Neuronal stem cell (in vitro differentiated cells): ENCODE measurements around the gene PDCD1.

Experiments
- DNase-seq: peaks from one replicate; pipeline ENCODE4 v3.0.0-alpha.2; 2013; ENCODE audit warnings: low spot score
- H2AFZ ChIP-seq: one replicate; pipeline ENCODE4 v1.6.1; 2013; ENCODE audit warnings: mild to moderate bottlenecking, low read length, inconsistent platforms
- H2AK5ac ChIP-seq: 2 replicates; pipeline ENCODE4 v1.6.1; 2013; ENCODE audit warnings: low read depth, mild to moderate bottlenecking, inconsistent platforms, low read length, moderate library complexity, mixed read lengths
- H2BK120ac ChIP-seq: 2 replicates; pipeline ENCODE4 v1.6.1; 2013; ENCODE audit warnings: low read depth, mild to moderate bottlenecking, inconsistent platforms, low read length, moderate library complexity, mixed read lengths
- H2BK12ac ChIP-seq: one replicate; pipeline ENCODE4 v1.6.1; 2013; ENCODE audit warnings: low read length, inconsistent platforms
- H2BK15ac ChIP-seq: 2 replicates; pipeline ENCODE4 v1.6.1; 2013; ENCODE audit warnings: mild to moderate bottlenecking, low read length, inconsistent platforms, mixed read lengths
- H2BK5ac ChIP-seq: one replicate; pipeline ENCODE4 v1.6.1; 2013; ENCODE audit warnings: inconsistent platforms, mild to moderate bottlenecking, low read length, moderate library complexity
- H3K14ac ChIP-seq: one replicate; pipeline ENCODE4 v1.6.1; 2013; ENCODE audit warnings: low read length, inconsistent platforms
- H3K18ac ChIP-seq: 2 replicates; pipeline ENCODE4 v1.6.1; 2013; ENCODE audit warnings: low read length, inconsistent platforms
- H3K23ac ChIP-seq: 2 replicates; pipeline ENCODE4 v1.6.1; 2013; ENCODE audit warnings: low read depth, mild to moderate bottlenecking, mixed read lengths, low read length, inconsistent platforms; ENCODE audit not compliant: poor library complexity
- H3K27ac ChIP-seq: replicated peaks from 3 replicates; pipeline ENCODE4 v1.5.1; 2013; ENCODE audit warnings: low read length, inconsistent platforms
- H3K27me3 ChIP-seq, 3 experiments: 2 replicates each; pipeline ENCODE4 v1.6.1; 2013; ENCODE audit warnings: low read length in 3 of 3, mild to moderate bottlenecking in 2 of 3, inconsistent platforms in 1 of 3, low read depth in 1 of 3, mixed read lengths in 1 of 3, moderate library complexity in 1 of 3; ENCODE audit not compliant: control insufficient read depth in 3 of 3, insufficient read depth in 3 of 3
- H3K36me3 ChIP-seq, 2 donors: replicated peaks in 1 of 2; 2 replicates each; pipeline ENCODE4 v1.6.1; 2013; ENCODE audit warnings: low read length in 2 of 2; ENCODE audit not compliant: control insufficient read depth in 2 of 2, insufficient read depth in 2 of 2
- H3K4ac ChIP-seq: 2 replicates; pipeline ENCODE4 v1.6.1; 2013; ENCODE audit warnings: inconsistent platforms, mild to moderate bottlenecking, low read length, moderate library complexity
- H3K4me1 ChIP-seq, 2 donors: 1 replicate in 1 of 2; 2 replicates in 1 of 2; pipeline ENCODE4 v1.6.1; 2013; ENCODE audit warnings: low read length in 2 of 2, low read depth in 1 of 2; ENCODE audit not compliant: control insufficient read depth in 2 of 2, insufficient read depth in 1 of 2
- H3K4me2 ChIP-seq: one replicate; pipeline ENCODE4 v1.6.1; 2013; ENCODE audit warnings: mild to moderate bottlenecking, low read length, inconsistent platforms; ENCODE audit not compliant: insufficient read depth, poor library complexity, severe bottlenecking
- H3K4me3 ChIP-seq, 2 donors: 2 replicates each; pipeline ENCODE4 v1.5.1; 2013; ENCODE audit warnings: low read length in 2 of 2, mild to moderate bottlenecking in 2 of 2, inconsistent platforms in 1 of 2, moderate library complexity in 1 of 2
- H3K79me1 ChIP-seq: one replicate; pipeline ENCODE4 v1.6.1; 2013; ENCODE audit warnings: low read depth, mild to moderate bottlenecking, inconsistent platforms, low read length, moderate library complexity
- H3K9ac ChIP-seq: one replicate; pipeline ENCODE4 v1.6.1; 2013; ENCODE audit warnings: mild to moderate bottlenecking, low read depth, low read length, inconsistent platforms; ENCODE audit not compliant: poor library complexity
- H3K9me3 ChIP-seq, 2 donors: replicated peaks in 1 of 2; 2 replicates each; pipeline versions ENCODE3 to v1.6.1; 2013; ENCODE audit warnings: low read length in 2 of 2, mild to moderate bottlenecking in 2 of 2, inconsistent platforms in 1 of 2, low read depth in 1 of 2, mixed read lengths in 1 of 2, moderate library complexity in 1 of 2; ENCODE audit not compliant: control insufficient read depth in 2 of 2, insufficient read depth in 1 of 2
- H4K8ac ChIP-seq: one replicate; pipeline ENCODE4 v1.6.1; 2013; ENCODE audit warnings: low read depth, mild to moderate bottlenecking, inconsistent platforms, low read length, moderate library complexity
- H4K91ac ChIP-seq: one replicate; pipeline ENCODE4 v1.6.1; 2013; ENCODE audit warnings: low read length, low read depth, mild to moderate bottlenecking, inconsistent platforms; ENCODE audit not compliant: poor library complexity
- WGBS, 2 donors: extraction: QIAGEN DNeasy Blood & Tissue Kit; methylation state at CpG; one replicate each; pipeline ENCODE4 v1.1.7; 2013; ENCODE audit warnings: missing lambda C conversion rate in 2 of 2, mixed read lengths in 1 of 2; ENCODE audit not compliant: insufficient read length in 2 of 2, insufficient replicate concordance in 1 of 2; ENCODE audit errors: extremely low coverage in 2 of 2; 5-methylcytosine and 5-hydroxymethylcytosine counted together

PDCD1 gene

DNA sequence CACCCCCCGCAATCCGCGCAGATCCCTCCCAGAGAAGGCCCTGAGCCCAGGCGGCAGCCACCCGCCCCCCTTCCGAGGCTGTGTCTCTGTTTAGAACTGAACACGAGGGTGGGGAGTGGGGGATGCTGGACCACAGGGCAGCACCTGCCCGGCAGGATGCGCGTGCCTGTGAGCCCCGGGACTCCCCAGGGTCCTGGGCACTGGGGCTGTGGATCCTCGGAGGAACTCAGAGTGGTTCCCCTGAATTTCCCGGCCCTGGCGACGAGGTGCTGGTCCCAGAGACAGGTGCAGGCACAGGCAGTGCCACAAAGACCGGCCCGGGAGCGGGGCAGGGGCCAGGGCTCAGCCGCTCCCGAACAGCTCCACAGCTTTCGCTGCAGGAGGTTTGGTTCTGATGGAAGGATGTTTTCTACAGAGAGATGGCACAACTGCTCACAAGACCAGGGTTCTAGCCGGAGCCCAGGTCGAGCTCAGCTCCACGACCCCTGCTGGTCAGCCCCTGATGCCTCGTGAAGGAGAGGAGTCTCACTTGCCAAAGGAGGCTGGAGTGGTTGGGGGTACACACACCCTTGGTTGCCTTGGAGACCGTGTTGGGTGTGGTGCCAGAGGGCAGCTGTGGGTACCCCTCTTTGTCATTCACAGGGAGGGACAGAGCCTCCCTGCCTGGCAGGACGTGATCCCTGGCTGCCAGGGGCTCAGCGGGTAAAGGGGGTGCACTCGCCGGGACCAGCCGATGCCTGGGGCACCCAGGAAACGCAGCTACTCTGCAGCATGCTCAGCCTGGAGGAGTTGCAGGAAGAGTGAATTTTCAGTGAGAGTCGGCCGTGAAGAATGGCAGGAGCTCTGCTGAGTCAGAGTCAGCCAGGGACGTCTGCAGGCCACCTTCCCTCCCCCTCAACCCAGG, 54.1 kb downstream of the PDCD1 start:
- H2BK120ac ChIP-seq = peak overlapping the region; percentile 76
- WGBS, 2 donors = no CpG with 5 or more reads among the region's 35 CpGs
- no peak overlapping the region for H3K27ac ChIP-seq
- H3K36me3 ChIP-seq = no peaks in the 10 kb centered on the region
- no peak overlapping the region for H3K4me3 ChIP-seq
- H3K27me3 ChIP-seq = peaks cover 0 to 7% (median 0%) of the 10 kb centered on the region in 3 experiments
- H4K91ac ChIP-seq = peak overlapping the region; percentile 87
- peak overlapping the region; percentile 96 for H3K14ac ChIP-seq
- no peak overlapping the region for H3K9ac ChIP-seq
- H3K18ac ChIP-seq = peak overlapping the region; percentile 99
- peak overlapping the region; percentile 25 for H2AFZ ChIP-seq
- peak overlapping the region; percentile 96 for H2BK5ac ChIP-seq
- no peak overlapping the region for H3K4me2 ChIP-seq
- DNase-seq = no peak
- H2BK15ac ChIP-seq = peak overlapping the region; percentile 100
- peaks cover 16 to 22% of the 10 kb centered on the region in 2 donors for H3K4me1 ChIP-seq
- H3K79me1 ChIP-seq = peaks cover 8% of the 10 kb centered on the region
- peak overlapping the region; percentile 75 for H3K23ac ChIP-seq
- no peak overlapping the region for H4K8ac ChIP-seq
- no peaks in the 10 kb centered on the region for H3K9me3 ChIP-seq
- H2BK12ac ChIP-seq = peak overlapping the region; percentile 75
- H2AK5ac ChIP-seq = peak overlapping the region; percentile 100
- peak overlapping the region; percentile 90 for H3K4ac ChIP-seq

DNA sequence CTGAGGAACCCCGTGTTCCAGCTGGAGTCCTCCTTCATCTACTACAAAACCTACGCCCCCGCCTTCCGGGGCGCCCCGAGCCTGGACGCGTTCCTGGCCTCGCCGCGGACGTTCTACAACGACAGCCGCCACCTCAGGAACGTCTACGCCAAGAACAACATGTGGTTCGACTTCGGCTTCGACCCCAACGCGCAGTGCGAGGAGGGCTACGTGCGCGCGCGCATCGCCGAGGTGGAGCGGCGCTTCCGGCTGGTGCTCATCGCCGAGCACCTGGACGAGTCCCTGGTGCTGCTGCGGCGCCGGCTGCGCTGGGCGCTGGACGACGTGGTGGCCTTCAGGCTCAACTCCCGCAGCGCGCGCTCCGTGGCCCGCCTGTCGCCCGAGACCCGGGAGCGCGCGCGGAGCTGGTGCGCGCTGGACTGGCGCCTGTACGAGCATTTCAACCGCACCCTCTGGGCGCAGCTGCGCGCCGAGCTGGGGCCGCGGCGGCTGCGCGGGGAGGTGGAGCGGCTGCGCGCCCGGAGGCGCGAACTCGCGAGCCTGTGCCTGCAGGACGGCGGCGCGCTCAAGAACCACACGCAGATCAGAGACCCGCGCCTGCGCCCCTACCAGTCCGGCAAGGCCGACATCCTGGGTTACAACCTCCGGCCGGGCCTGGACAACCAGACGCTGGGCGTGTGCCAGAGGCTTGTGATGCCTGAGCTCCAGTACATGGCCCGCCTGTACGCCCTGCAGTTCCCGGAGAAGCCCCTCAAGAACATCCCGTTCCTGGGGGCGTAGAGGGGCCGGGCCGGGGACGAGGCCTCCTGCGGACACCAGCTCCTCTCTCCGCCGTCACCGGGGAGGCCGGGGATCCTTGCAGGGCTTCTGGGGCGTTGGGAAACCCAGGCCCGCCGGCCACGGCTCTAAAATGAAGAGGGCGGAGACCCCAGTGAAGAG, 55.0 kb downstream of the PDCD1 start:
- peak overlapping the region; percentile 96 for H2BK5ac ChIP-seq
- peak overlapping the region in 1 of 2 donors; percentile 52 for H3K4me3 ChIP-seq
- peak overlapping the region; percentile 89 for H3K14ac ChIP-seq
- no peak overlapping the region for H3K27ac ChIP-seq
- H2AK5ac ChIP-seq = peak overlapping the region; percentile 100
- peak overlapping the region; percentile 80 for H3K23ac ChIP-seq
- no CpG with 5 or more reads among the region's 109 CpGs for WGBS, 2 donors
- peaks cover 0 to 7% (median 0%) of the 10 kb centered on the region in 3 experiments for H3K27me3 ChIP-seq
- no peak overlapping the region for H3K4me2 ChIP-seq
- peak overlapping the region; percentile 82 for H2BK12ac ChIP-seq
- H3K79me1 ChIP-seq = peaks cover 8% of the 10 kb centered on the region
- no peak for DNase-seq
- peak overlapping the region; percentile 76 for H2BK120ac ChIP-seq
- peak overlapping the region; percentile 76 for H3K4ac ChIP-seq
- H3K36me3 ChIP-seq = no peaks in the 10 kb centered on the region
- peak overlapping the region; percentile 60 for H3K9ac ChIP-seq
- peak overlapping the region; percentile 100 for H2BK15ac ChIP-seq
- H4K91ac ChIP-seq = peak overlapping the region; percentile 87
- peak overlapping the region; percentile 82 for H4K8ac ChIP-seq
- H3K18ac ChIP-seq = peak overlapping the region; percentile 99
- H3K4me1 ChIP-seq = peaks cover 14 to 17% of the 10 kb centered on the region in 2 donors
- H3K9me3 ChIP-seq = no peaks in the 10 kb centered on the region
- no peak overlapping the region for H2AFZ ChIP-seq

DNA sequence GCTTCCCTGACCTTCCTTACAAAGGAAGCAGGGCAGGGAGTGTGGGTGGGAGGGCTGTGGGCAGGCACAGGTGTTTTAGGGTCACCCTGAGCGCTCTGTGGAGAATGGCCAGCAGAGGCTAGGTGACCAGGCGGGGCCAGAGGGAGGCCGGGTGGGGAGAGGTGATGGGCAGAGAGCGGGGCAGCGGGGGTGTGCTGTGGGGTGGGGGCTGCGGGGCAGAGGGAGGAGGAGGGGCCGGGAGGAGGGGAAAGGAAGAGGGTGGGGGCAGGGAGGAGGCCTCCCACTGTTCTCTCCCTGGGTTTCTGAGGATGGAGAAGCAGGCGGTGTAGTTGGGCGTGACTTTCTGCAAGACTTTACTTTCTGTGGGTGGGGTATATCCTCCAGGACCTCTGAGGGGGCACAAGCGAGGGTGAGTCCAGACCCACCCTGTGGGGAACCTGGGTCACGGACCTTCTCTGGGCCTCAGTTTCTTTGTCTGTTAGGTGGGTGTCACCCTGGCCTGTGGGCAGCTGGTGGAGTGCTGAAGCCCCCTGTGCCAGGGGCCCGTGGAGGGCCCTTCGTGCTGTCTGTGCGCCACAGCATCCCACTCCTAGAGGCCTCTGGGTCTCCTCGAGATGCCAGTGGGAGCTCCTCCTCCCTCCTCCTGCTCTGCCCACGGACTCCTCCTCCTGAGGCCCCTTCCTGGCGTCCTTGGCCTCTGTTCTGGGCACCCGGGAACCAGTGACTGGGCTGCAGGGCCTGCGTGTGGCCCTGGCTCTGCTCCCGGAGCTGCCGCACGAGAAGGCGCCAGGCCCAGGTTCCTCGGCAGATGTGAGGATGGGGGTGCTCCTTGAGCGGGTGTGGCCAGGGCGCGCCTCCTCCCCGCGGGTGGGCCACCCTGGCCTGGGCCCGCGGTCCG, 56.0 kb downstream of the PDCD1 start:
- peak overlapping the region; percentile 100 for H2AK5ac ChIP-seq
- no peak overlapping the region for H4K91ac ChIP-seq
- peaks cover 0 to 7% (median 0%) of the 10 kb centered on the region in 3 experiments for H3K27me3 ChIP-seq
- H3K4me1 ChIP-seq = peaks cover 9 to 12% of the 10 kb centered on the region in 2 donors
- peak overlapping the region; percentile 53 for H3K4ac ChIP-seq
- H2BK12ac ChIP-seq = peak overlapping the region; percentile 82
- peak overlapping the region; percentile 66 for H2BK5ac ChIP-seq
- no peak overlapping the region for H3K27ac ChIP-seq
- no peaks in the 10 kb centered on the region for H3K9me3 ChIP-seq
- H2BK15ac ChIP-seq = peak overlapping the region; percentile 99
- no peak overlapping the region for H4K8ac ChIP-seq
- no peak overlapping the region for H3K4me3 ChIP-seq
- no peak overlapping the region for H2AFZ ChIP-seq
- no peaks in the 10 kb centered on the region for H3K36me3 ChIP-seq
- H3K14ac ChIP-seq = peak overlapping the region; percentile 89
- peak overlapping the region; percentile 83 for H2BK120ac ChIP-seq
- H3K23ac ChIP-seq = peak overlapping the region; percentile 80
- no peak for DNase-seq
- peaks cover 8% of the 10 kb centered on the region for H3K79me1 ChIP-seq
- no CpG with 5 or more reads among the region's 32 CpGs for WGBS, 2 donors
- peak overlapping the region; percentile 96 for H3K18ac ChIP-seq
- H3K9ac ChIP-seq = no peak overlapping the region
- no peak overlapping the region for H3K4me2 ChIP-seq
